ENCODE data around the gene CTPS2. TPM values are rescaled to one million over a fixed set of nuclear protein-coding genes. Genes with fewer than 3 reads are reported as not detected.

CTPS2 gene
- total and polyA plus RNA-seq, 10 of the 15 experiments (the other 5 are each of a cell fraction or from before 2014, with no cell fraction given) = 5.9 to 17.8 (median 14.2) TPM

DNA sequence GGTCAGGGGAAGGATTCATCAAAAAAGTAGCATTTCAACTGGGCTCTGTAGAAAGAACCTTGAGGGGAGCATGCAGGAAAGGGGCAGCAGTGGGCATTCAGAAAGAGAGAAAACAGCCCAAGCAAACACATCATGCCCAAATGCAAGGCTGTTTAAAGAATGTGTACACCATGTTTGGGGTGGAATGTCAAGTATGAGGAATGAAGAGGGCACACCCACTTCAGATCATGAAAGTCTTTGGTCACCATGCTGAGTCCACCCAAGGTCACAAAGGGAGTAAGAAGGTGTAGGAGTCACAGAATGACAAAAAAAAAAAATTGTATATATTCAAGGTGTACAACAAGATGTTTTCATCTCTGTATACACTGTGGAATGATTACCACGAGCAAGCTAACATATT, 53.1 kb downstream of the CTPS2 start (continued):
- TF ChIP-seq, protein P1, sequence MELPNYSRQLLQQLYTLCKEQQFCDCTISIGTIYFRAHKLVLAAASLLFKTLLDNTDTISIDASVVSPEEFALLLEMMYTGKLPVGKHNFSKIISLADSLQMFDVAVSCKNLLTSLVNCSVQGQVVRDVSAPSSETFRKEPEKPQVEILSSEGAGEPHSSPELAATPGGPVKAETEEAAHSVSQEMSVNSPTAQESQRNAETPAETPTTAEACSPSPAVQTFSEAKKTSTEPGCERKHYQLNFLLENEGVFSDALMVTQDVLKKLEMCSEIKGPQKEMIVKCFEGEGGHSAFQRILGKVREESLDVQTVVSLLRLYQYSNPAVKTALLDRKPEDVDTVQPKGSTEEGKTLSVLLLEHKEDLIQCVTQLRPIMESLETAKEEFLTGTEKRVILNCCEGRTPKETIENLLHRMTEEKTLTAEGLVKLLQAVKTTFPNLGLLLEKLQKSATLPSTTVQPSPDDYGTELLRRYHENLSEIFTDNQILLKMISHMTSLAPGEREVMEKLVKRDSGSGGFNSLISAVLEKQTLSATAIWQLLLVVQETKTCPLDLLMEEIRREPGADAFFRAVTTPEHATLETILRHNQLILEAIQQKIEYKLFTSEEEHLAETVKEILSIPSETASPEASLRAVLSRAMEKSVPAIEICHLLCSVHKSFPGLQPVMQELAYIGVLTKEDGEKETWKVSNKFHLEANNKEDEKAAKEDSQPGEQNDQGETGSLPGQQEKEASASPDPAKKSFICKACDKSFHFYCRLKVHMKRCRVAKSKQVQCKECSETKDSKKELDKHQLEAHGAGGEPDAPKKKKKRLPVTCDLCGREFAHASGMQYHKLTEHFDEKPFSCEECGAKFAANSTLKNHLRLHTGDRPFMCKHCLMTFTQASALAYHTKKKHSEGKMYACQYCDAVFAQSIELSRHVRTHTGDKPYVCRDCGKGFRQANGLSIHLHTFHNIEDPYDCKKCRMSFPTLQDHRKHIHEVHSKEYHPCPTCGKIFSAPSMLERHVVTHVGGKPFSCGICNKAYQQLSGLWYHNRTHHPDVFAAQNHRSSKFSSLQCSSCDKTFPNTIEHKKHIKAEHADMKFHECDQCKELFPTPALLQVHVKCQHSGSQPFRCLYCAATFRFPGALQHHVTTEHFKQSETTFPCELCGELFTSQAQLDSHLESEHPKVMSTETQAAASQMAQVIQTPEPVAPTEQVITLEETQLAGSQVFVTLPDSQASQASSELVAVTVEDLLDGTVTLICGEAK (IDR thresholded peaks at IDR 0.05; ENCODE audit: borderline replicate concordance) = no peak
- TF ChIP-seq SMARCA5 (IDR thresholded peaks at IDR 0.05) (no peak), ZNF274 (IDR thresholded peaks at IDR 0.05; ENCODE audit: insufficient read depth, insufficient read length) (no peak), NBN (IDR thresholded peaks at IDR 0.05) (no peak), JUNB (IDR thresholded peaks at IDR 0.05) (no peak), ZNF207 (IDR thresholded peaks at IDR 0.05; ENCODE audit: borderline replicate concordance) (no peak), TAF1 (IDR thresholded peaks at IDR 0.05; ENCODE audit: borderline replicate concordance, low read depth, low read length) (no peak)

DNA sequence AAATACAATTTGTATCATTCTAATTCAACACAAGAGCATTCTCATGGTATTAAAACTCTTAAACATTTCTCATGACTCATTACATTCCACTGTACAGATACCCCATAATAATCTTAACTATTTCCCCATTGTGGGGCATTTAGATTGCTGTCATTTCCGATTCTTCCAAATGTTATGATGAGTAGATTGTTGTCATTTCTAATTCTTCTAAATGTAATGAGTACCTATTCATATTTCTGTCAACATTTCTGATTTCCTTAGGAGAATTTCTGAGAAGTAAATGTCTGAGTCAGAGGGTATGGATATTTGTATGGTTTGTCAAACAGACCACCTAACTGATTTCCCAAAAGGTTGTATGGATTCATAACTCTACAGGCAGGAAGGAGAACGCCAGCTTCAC, 54.2 kb downstream of the CTPS2 start:
- Histone ChIP-seq H3K4me3 (no peak overlapping the region), H3K4me2 (ENCODE audit: control insufficient read depth, insufficient read depth) (no peak overlapping the region), H3K9ac (ENCODE audit: control insufficient read depth, insufficient read depth, low read length) (no peak overlapping the region), H3K9me3 (replicated peaks; ENCODE audit: control insufficient read depth, insufficient read depth, low read length) (no peaks in the 10 kb centered on the region), H3K36me3 (ENCODE audit: control insufficient read depth in 2 of 2, insufficient read depth in 2 of 2, low read length in 1 of 2) (no peaks in the 10 kb centered on the region), H3K79me2 (ENCODE audit: control insufficient read depth, insufficient read depth, low read length) (no peaks in the 10 kb centered on the region), H3K27ac (ENCODE audit: control insufficient read depth, insufficient read depth) (no peak overlapping the region), H3K27me3 (replicated peaks in 1 of 2; ENCODE audit: control insufficient read depth in 2 of 2, insufficient read depth in 2 of 2, low read length in 1 of 2) (no peaks in the 10 kb centered on the region), H4K20me1 (ENCODE audit: control insufficient read depth, insufficient read depth) (no peaks in the 10 kb centered on the region), H2AFZ (ENCODE audit: control insufficient read depth, low read depth, low read length) (no peak overlapping the region), H3K4me1 (ENCODE audit: control insufficient read depth, insufficient read depth, low read length) (no peaks in the 10 kb centered on the region)
- ATAC-seq (no peak), DNase-seq (ENCODE audit: low read depth, low spot score) (no peak), FAIRE-seq (no peak)
- ChIA-PET RAD21 (ENCODE audit: unreplicated experiment) (no interaction called here), POLR2A (no interaction called here), SMC1A (ENCODE audit: uncharacterized antibody, unreplicated experiment) (no interaction called here), CTCF (no interaction called here)
- WGBS (ENCODE audit: insufficient coverage, insufficient replicate concordance, low lambda C conversion rate, missing lambda C conversion rate) = 27% methylated on average over 2 of the region's 2 CpGs
- intact Hi-C loops (cut with micrococcal nuclease; ENCODE audit: unreplicated experiment) = no loop called here
- TF ChIP-seq BRCA1 (IDR thresholded peaks at IDR 0.05; ENCODE audit: low read depth, low read length) (no peak), EGR1 (IDR thresholded peaks at IDR 0.05; ENCODE audit: borderline replicate concordance in 1 of 2, low read depth in 2 of 2, low read length in 2 of 2) (no peak), MEF2B (IDR thresholded peaks at IDR 0.05; ENCODE audit: partially characterized antibody, poor library complexity, severe bottlenecking) (no peak), NFXL1 (IDR thresholded peaks at IDR 0.05; ENCODE audit: borderline replicate concordance) (no peak), ZNF622 (IDR thresholded peaks at IDR 0.05) (no peak), KLF5 (IDR thresholded peaks at IDR 0.05; ENCODE audit: partially characterized antibody) (no peak), IRF4 (IDR thresholded peaks at IDR 0.05; ENCODE audit: low read depth, low read length) (no peak), YBX1 (IDR thresholded peaks at IDR 0.05) (no peak), CHD4 (IDR thresholded peaks at IDR 0.05) (no peak)
- TF ChIP-seq, protein P2, sequence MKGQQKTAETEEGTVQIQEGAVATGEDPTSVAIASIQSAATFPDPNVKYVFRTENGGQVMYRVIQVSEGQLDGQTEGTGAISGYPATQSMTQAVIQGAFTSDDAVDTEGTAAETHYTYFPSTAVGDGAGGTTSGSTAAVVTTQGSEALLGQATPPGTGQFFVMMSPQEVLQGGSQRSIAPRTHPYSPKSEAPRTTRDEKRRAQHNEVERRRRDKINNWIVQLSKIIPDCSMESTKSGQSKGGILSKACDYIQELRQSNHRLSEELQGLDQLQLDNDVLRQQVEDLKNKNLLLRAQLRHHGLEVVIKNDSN (IDR thresholded peaks at IDR 0.05; ENCODE audit: borderline replicate concordance, extremely low read length, insufficient read depth, low read depth, low read length) = no peak
- TF ChIP-seq, protein P3, sequence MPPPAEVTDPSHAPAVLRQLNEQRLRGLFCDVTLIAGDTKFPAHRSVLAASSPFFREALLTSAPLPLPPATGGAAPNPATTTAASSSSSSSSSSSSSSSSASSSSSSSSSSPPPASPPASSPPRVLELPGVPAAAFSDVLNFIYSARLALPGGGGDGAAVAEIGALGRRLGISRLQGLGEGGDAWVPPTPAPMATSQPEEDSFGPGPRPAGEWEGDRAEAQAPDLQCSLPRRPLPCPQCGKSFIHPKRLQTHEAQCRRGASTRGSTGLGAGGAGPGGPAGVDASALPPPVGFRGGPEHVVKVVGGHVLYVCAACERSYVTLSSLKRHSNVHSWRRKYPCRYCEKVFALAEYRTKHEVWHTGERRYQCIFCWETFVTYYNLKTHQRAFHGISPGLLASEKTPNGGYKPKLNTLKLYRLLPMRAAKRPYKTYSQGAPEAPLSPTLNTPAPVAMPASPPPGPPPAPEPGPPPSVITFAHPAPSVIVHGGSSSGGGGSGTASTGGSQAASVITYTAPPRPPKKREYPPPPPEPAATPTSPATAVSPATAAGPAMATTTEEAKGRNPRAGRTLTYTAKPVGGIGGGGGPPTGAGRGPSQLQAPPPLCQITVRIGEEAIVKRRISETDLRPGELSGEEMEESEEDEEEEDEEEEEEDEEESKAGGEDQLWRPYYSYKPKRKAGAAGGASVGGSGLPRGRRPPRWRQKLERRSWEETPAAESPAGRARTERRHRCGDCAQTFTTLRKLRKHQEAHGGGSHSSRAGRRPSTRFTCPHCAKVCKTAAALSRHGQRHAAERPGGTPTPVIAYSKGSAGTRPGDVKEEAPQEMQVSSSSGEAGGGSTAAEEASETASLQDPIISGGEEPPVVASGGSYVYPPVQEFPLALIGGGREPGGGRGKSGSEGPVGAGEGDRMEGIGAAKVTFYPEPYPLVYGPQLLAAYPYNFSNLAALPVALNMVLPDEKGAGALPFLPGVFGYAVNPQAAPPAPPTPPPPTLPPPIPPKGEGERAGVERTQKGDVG (CRISPR knock-in tag; IDR thresholded peaks at IDR 0.05) = no peak
- no TSS peak for BruUV-seq (replicated peaks)
- in situ Hi-C loops (cut with MboI) = no loop called here
